Mucosa of rectum (tissue), 2 donors: ENCODE measurements around the gene ATXN10.
"Not testable (repeated sequence)": the region's sequence is repeated elsewhere in the genome, so short reads cannot be mapped to it uniquely, and the experiment has no call there.

Experiments used
- H3K27ac ChIP-seq, 2 donors: one replicate each; pipeline ENCODE4 v1.7.0; 2013; ENCODE audit warnings: inconsistent platforms in 2 of 2, low read depth in 2 of 2, low read length in 2 of 2
- H3K27me3 ChIP-seq, 2 donors: one replicate each; pipeline ENCODE4 v1.7.0; 2013; ENCODE audit warnings: low read length in 2 of 2; ENCODE audit not compliant: control insufficient read depth in 2 of 2, insufficient read depth in 2 of 2
- H3K36me3 ChIP-seq, 2 donors: one replicate each; pipeline ENCODE4 v1.7.0; 2013; ENCODE audit warnings: low read length in 2 of 2; ENCODE audit not compliant: control insufficient read depth in 2 of 2, insufficient read depth in 2 of 2
- H3K4me1 ChIP-seq, 2 donors: one replicate each; pipeline ENCODE4 v1.7.0; 2013; ENCODE audit warnings: low read length in 2 of 2, mild to moderate bottlenecking in 1 of 2; ENCODE audit not compliant: control insufficient read depth in 2 of 2, insufficient read depth in 2 of 2
- H3K4me3 ChIP-seq, 2 donors: one replicate each; pipeline ENCODE4 v1.7.0; 2013; ENCODE audit warnings: low read length in 2 of 2
- H3K9ac ChIP-seq, 2 donors: one replicate each; pipeline ENCODE4 v1.7.0; 2013; ENCODE audit warnings: low read length in 2 of 2, low read depth in 1 of 2, mild to moderate bottlenecking in 1 of 2
- H3K9me3 ChIP-seq, 2 donors: one replicate each; pipeline ENCODE4 v1.7.0; 2013; ENCODE audit warnings: low read length in 2 of 2; ENCODE audit not compliant: control insufficient read depth in 2 of 2
- donor health status: healthy.
- donor health status: Normal muscosa, but diverticular disease.

Gene ATXN10

DNA sequence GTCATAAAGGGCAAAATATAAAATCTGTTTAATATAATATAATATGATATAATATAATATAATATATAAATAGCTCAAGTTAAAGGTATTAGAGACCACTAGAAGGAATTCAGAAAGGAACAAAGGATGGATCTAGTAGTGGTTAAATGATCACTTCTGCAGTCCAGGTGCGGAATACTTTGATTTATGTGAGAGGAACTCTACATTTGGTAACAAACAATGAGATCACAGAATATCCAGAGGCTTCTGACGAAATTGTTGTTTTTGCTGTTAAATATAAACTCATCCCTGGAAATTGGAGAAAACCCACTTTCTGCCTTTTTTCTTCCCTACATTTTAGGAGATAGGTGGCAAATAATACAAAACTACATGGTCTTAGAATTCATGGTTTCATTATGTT is 36.0 kb downstream of the ATXN10 start:
- no peak overlapping the region for H3K27ac ChIP-seq
- no peak overlapping the region for H3K4me3 ChIP-seq
- no peaks in the 10 kb centered on the region for H3K9me3 ChIP-seq
- H3K9ac ChIP-seq = no peak overlapping the region
- H3K27me3 ChIP-seq = no peaks in the 10 kb centered on the region
- no peaks in the 10 kb centered on the region for H3K4me1 ChIP-seq
- peaks cover 28 to 31% of the 10 kb centered on the region in 2 donors for H3K36me3 ChIP-seq

GRCh38 chr22:45708145-45708544 is 36.5 kb downstream of the ATXN10 start:
- Histone ChIP-seq H3K27ac (no peak overlapping the region), H3K9ac (no peak overlapping the region), H3K36me3 (peaks cover 24 to 25% of the 10 kb centered on the region in 2 donors), H3K9me3 (no peaks in the 10 kb centered on the region), H3K4me3 (no peak overlapping the region), H3K4me1 (no peaks in the 10 kb centered on the region), H3K27me3 (no peaks in the 10 kb centered on the region)

- Histone ChIP-seq H3K4me1 (no peaks in the 10 kb centered on the region), H3K36me3 (peaks cover 15 to 22% of the 10 kb centered on the region in 2 donors), H3K27ac (no peak overlapping the region), H3K27me3 (no peaks in the 10 kb centered on the region), H3K9me3 (no peaks in the 10 kb centered on the region), H3K9ac (no peak overlapping the region), H3K4me3 (no peak overlapping the region)
These were observed 37.6 kb downstream of the ATXN10 start for GRCh38 chr22:45709060-45709739.

GRCh38 chr22:45709866-45710265 is 38.2 kb downstream of the ATXN10 start:
- no peak overlapping the region for H3K9ac ChIP-seq
- peaks cover 15 to 25% of the 10 kb centered on the region in 2 donors for H3K36me3 ChIP-seq
- H3K4me3 ChIP-seq = no peak overlapping the region
- H3K9me3 ChIP-seq = no peaks in the 10 kb centered on the region
- no peak overlapping the region for H3K27ac ChIP-seq
- H3K27me3 ChIP-seq = no peaks in the 10 kb centered on the region
- H3K4me1 ChIP-seq = no peaks in the 10 kb centered on the region

DNA sequence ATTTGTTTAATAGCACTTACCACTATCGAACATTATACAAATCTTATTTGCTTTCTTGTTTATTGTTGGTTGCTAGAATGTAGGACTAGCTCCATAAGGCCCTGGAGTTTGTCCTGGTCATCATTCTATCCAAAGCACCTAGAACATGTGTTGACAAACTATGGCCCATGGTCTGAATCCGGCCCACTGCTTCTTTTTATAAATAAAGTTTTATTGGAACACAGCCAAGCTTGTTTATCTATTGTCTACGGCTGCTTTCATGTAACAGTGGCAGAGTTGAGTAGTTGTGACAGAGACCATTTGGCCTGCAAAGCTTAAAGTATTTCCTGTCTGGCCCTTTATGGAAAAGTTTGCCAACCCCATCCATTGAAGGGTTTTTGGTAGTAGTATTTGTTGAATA is 38.8 kb downstream of the ATXN10 start:
- H3K9ac ChIP-seq = no peak overlapping the region
- H3K27me3 ChIP-seq = no peaks in the 10 kb centered on the region
- H3K4me3 ChIP-seq = no peak overlapping the region
- no peaks in the 10 kb centered on the region for H3K9me3 ChIP-seq
- H3K36me3 ChIP-seq = peaks cover 15 to 30% of the 10 kb centered on the region in 2 donors
- no peaks in the 10 kb centered on the region for H3K4me1 ChIP-seq
- H3K27ac ChIP-seq = no peak overlapping the region

GRCh38 chr22:45714390-45714789 is 42.8 kb downstream of the ATXN10 start:
- peaks cover 10 to 31% of the 10 kb centered on the region in 2 donors for H3K36me3 ChIP-seq
- H3K4me3 ChIP-seq, H3K9ac ChIP-seq, H3K27ac ChIP-seq, H3K9me3 ChIP-seq, H3K27me3 ChIP-seq, H3K4me1 ChIP-seq: not testable (repeated sequence)

- Histone ChIP-seq H3K9me3 (no peaks in the 10 kb centered on the region), H3K4me3 (no peak overlapping the region), H3K9ac (no peak overlapping the region), H3K27ac (no peak overlapping the region), H3K4me1 (no peaks in the 10 kb centered on the region), H3K27me3 (no peaks in the 10 kb centered on the region), H3K36me3 (peaks cover 7 to 32% of the 10 kb centered on the region in 2 donors)
These were observed 46.2 kb downstream of the ATXN10 start for GRCh38 chr22:45717789-45718188.

- Histone ChIP-seq H3K9me3 (no peaks in the 10 kb centered on the region), H3K27me3 (no peaks in the 10 kb centered on the region), H3K36me3 (peaks cover 7 to 32% of the 10 kb centered on the region in 2 donors), H3K4me3 (no peak overlapping the region), H3K9ac (no peak overlapping the region), H3K4me1 (no peaks in the 10 kb centered on the region), H3K27ac (no peak overlapping the region)
These were observed 46.8 kb downstream of the ATXN10 start for GRCh38 chr22:45718391-45718790.

DNA sequence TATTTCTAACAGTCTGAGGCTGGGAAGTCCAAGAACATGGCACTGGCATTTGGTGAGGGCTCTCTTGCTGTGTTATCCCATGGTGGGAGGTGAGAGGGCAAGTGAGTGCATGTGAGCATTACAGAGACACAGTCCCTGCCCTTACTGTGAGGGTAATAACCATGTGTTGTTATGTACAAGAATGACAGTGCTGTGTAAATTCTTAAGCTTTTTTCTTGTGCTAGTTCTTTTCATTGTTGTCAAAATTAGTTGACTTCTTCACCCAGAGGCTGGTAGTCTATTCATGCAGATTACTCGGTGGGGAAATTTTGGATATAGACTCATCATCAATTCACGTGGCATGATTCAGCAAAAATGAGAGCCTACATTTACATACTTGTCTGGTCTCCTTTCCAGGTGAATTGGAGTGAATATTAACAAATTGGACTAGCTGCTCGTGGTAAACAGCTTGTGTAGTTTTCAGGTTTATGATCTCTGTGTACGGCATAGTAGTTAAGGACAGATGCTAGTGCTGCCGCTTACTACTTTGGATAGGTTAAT is 49.3 kb downstream of the ATXN10 start:
- Histone ChIP-seq H3K27me3 (no peaks in the 10 kb centered on the region), H3K27ac (no peak overlapping the region), H3K36me3 (peaks cover 7 to 20% of the 10 kb centered on the region in 2 donors), H3K4me3 (no peak overlapping the region), H3K4me1 (no peaks in the 10 kb centered on the region), H3K9me3 (no peaks in the 10 kb centered on the region), H3K9ac (no peak overlapping the region)

DNA sequence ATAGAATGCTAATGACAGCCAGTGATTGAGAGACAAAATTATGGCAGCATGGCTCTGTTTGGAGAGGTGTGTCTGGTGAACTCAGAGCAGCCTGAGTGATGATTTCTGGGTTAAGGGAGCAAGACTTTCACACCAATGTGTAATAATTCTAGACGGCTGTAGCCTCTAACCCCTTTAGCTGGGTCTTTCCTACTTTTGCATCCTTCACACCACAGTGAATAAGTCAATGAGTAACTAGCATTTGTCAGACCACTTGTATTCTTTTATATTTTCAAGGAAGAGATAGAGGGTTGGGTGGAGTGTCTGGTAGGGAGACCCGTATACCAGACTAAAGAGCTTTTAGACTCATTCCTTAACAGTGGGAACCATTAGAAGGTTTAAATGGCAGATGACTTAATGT is 50.4 kb downstream of the ATXN10 start:
- Histone ChIP-seq H3K4me1 (no peaks in the 10 kb centered on the region), H3K9me3 (no peaks in the 10 kb centered on the region), H3K27me3 (no peaks in the 10 kb centered on the region), H3K36me3 (peaks cover 7 to 20% of the 10 kb centered on the region in 2 donors), H3K27ac (no peak overlapping the region), H3K9ac (no peak overlapping the region), H3K4me3 (no peak overlapping the region)
